HepG2 (cell line): Measurements from ENCODE around the gene SLC4A11. TPM values are rescaled to one million over a fixed set of nuclear protein-coding genes. Genes with fewer than 3 reads are reported as not detected.
A peak's percentile ranks its signal among the peaks of the same experiment; 100 is the strongest.

Experiments used
- ARNTL ChIP-seq: sonication (generic); formaldehyde crosslinking; IDR thresholded peaks from 2 replicates; pipeline ENCODE4 v1.4.0; 2020; ENCODE audit warnings: mild to moderate bottlenecking, missing genetic modification reagents
- CREB1 ChIP-seq, 2 experiments: fragments of 450-650 bp in 1 of 2; IDR thresholded peaks; 2 replicates each; pipeline ENCODE4 v1.6.1; 2016 to 2017; ENCODE audit warnings: control low read depth in 1 of 2, mild to moderate bottlenecking in 1 of 2, missing compliant biosample characterization in 1 of 2, missing genetic modification characterization in 1 of 2
- EP300 ChIP-seq, 3 experiments: sonication (generic) in 1 of 3; formaldehyde crosslinking in 1 of 3; IDR thresholded peaks; 2 replicates each; pipeline versions ENCODE4 v1.5.1 to v1.6.1; 2011 to 2020; ENCODE audit warnings: low read depth in 2 of 3, low read length in 2 of 3, borderline replicate concordance in 1 of 3, improper control_type of control experiment in 1 of 3, mild to moderate bottlenecking in 1 of 3, missing genetic modification reagents in 1 of 3, moderate library complexity in 1 of 3
- NFKBIZ ChIP-seq: IDR thresholded peaks from 2 replicates; pipeline ENCODE4 v1.6.1; 2018; ENCODE audit warnings: missing genetic modification reagents, missing compliant biosample characterization
- NR2F6 ChIP-seq, 2 experiments: IDR thresholded peaks; 2 replicates each; pipeline ENCODE4 v1.6.1; 2016; ENCODE audit warnings: antibody characterized with exemption in 1 of 2, mild to moderate bottlenecking in 1 of 2
- POLR2A ChIP-seq, 2 experiments: IDR thresholded peaks; 2 replicates each; pipeline ENCODE4 v1.6.1; 2011; ENCODE audit warnings: low read depth in 2 of 2, low read length in 2 of 2, mild to moderate bottlenecking in 1 of 2, moderate library complexity in 1 of 2; ENCODE audit not compliant: insufficient read depth in 1 of 2
- ZFP36L2 ChIP-seq: sonication (generic); formaldehyde crosslinking; IDR thresholded peaks from 2 replicates; pipeline ENCODE4 v1.4.0; 2020; ENCODE audit warnings: missing genetic modification reagents
- ZNF251 ChIP-seq: sonication (generic); formaldehyde crosslinking; IDR thresholded peaks from 2 replicates; pipeline ENCODE4 v1.9.0; 2021; ENCODE audit warnings: mild to moderate bottlenecking, missing genetic modification reagents
- ZNF614 ChIP-seq: IDR thresholded peaks from 2 replicates; pipeline ENCODE4 v1.6.1; 2018; ENCODE audit warnings: missing biosample characterization, missing genetic modification reagents, inconsistent platforms, borderline replicate concordance
- polyA plus RNA-seq, 8 experiments: library from polyadenylated mRNA; depleted of rRNA in 3 of 8; stranded (reverse) in 7 of 8; unstranded in 1 of 8; fragments of >200 nt; fragmentation: Illumina TruSeq in 4 of 8; extraction: Trizol in 4 of 8; gene quantifications; 2 replicates each; pipeline versions ENCODE4 v1.2.1 to v1.2.3, GENCODE V29; 2011 to 2016; ENCODE audit warnings: low read depth in 4 of 8, missing spikeins in 1 of 8, mixed read lengths in 1 of 8; ENCODE audit not compliant: insufficient read depth in 1 of 8
- total RNA-seq, 5 experiments: library from RNA; depleted of rRNA; stranded (reverse); fragments of >200 nt; fragmentation: Illumina TruSeq; extraction: Trizol; gene quantifications; 2 replicates each; pipeline ENCODE4 v1.2.3, GENCODE V29; 2016; ENCODE audit warnings: low read depth in 1 of 5
- TF ChIP-seq, protein P1 (sequence below): sonication (generic); formaldehyde crosslinking; conservative IDR thresholded peaks from 2 replicates; pipeline ENCODE4 v1.8.0; 2022; ENCODE audit warnings: mild to moderate bottlenecking, moderate library complexity, missing genetic modification reagents
- TF ChIP-seq, protein P2 (sequence below): sonication (generic); formaldehyde crosslinking; IDR thresholded peaks from 2 replicates; pipeline ENCODE4 v1.4.0; 2020; ENCODE audit warnings: missing genetic modification reagents, borderline replicate concordance

The SLC4A11 gene
- total and polyA plus RNA-seq, 2 of the 13 experiments (the other 11 are each of a cell fraction or from before 2014, with no cell fraction given) = 3.9 to 27.0 TPM

DNA sequence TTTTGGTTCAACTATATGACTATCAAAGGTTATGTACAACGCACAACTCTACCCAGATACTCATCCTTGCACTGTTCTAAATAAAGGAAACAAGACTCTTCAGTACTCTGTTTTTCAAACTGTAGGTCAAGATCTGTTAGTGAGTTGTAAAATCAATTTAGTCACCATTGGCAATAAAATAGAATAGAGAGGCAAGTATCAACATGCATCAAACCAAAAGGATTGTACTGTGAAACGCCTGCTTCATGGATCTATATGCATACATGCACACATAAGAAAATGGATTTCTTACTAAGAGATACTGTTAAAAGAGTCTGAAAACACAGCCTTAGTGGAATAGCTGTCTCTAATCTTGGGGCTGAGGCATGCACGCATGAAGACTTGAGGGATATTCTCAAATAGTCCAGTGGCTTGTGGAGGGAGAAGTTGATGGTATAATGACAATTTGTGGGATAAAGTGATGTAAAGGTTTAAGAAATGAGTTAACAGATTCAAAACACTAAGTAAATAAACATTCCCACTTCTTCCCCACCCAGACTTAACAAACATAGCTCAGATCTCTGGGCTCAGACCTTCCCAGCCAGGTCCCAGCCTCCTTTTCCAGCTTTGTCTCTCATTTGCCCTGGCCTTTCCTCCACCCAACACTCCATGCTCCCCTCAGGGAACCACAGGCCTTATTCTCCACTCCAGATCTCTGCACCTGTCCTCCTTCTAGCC, 54.9 kb downstream of the SLC4A11 start (continued):
- TF ChIP-seq, protein P1, sequence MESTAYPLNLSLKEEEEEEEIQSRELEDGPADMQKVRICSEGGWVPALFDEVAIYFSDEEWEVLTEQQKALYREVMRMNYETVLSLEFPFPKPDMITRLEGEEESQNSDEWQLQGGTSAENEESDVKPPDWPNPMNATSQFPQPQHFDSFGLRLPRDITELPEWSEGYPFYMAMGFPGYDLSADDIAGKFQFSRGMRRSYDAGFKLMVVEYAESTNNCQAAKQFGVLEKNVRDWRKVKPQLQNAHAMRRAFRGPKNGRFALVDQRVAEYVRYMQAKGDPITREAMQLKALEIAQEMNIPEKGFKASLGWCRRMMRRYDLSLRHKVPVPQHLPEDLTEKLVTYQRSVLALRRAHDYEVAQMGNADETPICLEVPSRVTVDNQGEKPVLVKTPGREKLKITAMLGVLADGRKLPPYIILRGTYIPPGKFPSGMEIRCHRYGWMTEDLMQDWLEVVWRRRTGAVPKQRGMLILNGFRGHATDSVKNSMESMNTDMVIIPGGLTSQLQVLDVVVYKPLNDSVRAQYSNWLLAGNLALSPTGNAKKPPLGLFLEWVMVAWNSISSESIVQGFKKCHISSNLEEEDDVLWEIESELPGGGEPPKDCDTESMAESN (CRISPR knock-in tag) = no peak
- TF ChIP-seq ARNTL (CRISPR knock-in tag) (no peak), ZNF614 (no peak), NFKBIZ (CRISPR knock-in tag) (no peak), POLR2A (IDR thresholded peaks at IDR 0.05; ENCODE audit: insufficient read depth in 1 of 2, low read depth in 2 of 2, low read length in 2 of 2) (peak in 1 of 2 experiments; percentile 18; a peak in 1 of 4 replicates), ZNF251 (CRISPR knock-in tag) (no peak), NR2F6 (IDR thresholded peaks at IDR 0.05) (no peak), NR2F6 (CRISPR knock-in tag; IDR thresholded peaks at IDR 0.05) (no peak), CREB1 (IDR thresholded peaks at IDR 0.05) (no peak), CREB1 (CRISPR knock-in tag; IDR thresholded peaks at IDR 0.05) (no peak), EP300 (IDR thresholded peaks at IDR 0.05; ENCODE audit: low read depth in 2 of 2, low read length in 2 of 2) (no peak), EP300 (CRISPR knock-in tag; IDR thresholded peaks at IDR 0.05; ENCODE audit: borderline replicate concordance) (no peak), ZFP36L2 (CRISPR knock-in tag) (no peak)
- TF ChIP-seq, protein P2, sequence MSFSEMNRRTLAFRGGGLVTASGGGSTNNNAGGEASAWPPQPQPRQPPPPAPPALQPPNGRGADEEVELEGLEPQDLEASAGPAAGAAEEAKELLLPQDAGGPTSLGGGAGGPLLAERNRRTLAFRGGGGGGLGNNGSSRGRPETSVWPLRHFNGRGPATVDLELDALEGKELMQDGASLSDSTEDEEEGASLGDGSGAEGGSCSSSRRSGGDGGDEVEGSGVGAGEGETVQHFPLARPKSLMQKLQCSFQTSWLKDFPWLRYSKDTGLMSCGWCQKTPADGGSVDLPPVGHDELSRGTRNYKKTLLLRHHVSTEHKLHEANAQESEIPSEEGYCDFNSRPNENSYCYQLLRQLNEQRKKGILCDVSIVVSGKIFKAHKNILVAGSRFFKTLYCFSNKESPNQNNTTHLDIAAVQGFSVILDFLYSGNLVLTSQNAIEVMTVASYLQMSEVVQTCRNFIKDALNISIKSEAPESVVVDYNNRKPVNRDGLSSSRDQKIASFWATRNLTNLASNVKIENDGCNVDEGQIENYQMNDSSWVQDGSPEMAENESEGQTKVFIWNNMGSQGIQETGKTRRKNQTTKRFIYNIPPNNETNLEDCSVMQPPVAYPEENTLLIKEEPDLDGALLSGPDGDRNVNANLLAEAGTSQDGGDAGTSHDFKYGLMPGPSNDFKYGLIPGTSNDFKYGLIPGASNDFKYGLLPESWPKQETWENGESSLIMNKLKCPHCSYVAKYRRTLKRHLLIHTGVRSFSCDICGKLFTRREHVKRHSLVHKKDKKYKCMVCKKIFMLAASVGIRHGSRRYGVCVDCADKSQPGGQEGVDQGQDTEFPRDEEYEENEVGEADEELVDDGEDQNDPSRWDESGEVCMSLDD = no peak
